CD4-positive, alpha-beta T cell treated with Interleukin-1 beta for 1 hour (primary cell): ENCODE measurements around the gene HOXC4.

Experiments used
- DNase-seq, 2 donors: peaks; one replicate each; pipeline ENCODE4 v3.0.0-alpha.2; 2020 to 2022

HOXC4 gene

DNA sequence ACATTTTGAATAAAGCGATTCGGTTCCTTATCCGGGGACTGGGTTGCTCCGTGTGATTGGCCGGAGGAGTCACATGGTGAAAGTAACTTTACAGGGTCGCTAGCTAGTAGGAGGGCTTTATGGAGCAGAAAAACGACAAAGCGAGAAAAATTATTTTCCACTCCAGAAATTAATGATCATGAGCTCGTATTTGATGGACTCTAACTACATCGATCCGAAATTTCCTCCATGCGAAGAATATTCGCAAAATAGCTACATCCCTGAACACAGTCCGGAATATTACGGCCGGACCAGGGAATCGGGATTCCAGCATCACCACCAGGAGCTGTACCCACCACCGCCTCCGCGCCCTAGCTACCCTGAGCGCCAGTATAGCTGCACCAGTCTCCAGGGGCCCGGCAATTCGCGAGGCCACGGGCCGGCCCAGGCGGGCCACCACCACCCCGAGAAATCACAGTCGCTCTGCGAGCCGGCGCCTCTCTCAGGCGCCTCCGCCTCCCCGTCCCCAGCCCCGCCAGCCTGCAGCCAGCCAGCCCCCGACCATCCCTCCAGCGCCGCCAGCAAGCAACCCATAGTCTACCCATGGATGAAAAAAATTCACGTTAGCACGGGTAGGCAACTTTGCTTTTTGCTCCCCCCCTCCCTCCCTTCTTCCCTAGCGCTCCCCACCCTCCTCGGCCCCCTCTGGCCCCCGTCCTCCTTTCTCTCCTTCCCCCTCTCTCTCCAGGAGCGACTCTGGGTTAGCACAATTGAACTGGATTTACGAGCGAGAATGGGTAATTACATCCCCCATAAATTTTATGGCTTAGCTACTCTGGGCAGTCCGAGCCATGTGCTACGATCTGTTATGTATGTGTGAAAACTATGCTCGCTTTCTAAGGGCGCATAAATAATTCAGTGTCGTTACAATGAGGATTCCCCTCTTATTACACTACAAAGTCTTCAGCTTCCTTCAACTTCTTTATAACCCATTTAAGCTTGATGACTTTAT is at the start of gene HOXC4:
Gene HOXC4, plus strand, starts transcription at position 85 of the 991 bp plus-strand sequence. Its CDS starts 88 bp downstream, at position 173.
- peak; percentile 39 to 46 for DNase-seq

GRCh38 chr12:54004063-54004840 is 49.4 kb upstream of the HOXC4 start:
- no peak for DNase-seq

DNA sequence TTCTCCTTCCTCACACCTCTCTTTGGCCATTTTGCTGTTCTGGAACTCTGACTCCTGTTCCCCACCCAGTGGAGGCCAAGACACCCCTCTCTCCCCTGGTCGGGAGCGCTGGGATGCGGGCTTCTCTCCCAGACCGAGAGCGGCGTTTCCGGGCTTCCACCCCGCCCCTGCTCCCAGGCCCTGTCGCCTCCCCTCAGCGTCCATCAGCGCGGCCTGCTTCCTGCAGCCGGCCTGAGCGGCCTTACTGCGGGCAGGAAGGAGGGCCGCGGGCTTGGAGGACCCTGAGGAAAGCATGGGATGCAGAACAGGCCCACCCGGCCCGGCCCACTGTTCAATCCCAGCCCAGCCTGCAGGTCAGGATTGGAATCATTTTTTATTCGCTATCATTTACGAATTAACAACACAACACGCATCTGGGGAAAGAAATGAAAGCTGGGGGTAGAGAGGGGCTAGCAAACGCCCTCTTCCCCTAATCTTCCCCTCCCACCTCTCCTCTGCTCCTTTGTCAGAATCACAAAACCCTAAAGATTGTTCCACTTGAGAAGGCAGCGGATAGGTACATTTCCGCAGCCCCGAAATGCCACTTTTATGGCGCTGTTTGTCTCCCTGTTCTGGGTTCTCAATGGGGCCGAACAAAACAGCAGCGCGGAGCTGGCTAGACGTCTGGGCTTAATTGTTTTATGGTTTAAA is 48.6 kb upstream of the HOXC4 start:
- no peak for DNase-seq

GRCh38 chr12:54005531-54005852 is 48.1 kb upstream of the HOXC4 start:
- no peak for DNase-seq

DNA sequence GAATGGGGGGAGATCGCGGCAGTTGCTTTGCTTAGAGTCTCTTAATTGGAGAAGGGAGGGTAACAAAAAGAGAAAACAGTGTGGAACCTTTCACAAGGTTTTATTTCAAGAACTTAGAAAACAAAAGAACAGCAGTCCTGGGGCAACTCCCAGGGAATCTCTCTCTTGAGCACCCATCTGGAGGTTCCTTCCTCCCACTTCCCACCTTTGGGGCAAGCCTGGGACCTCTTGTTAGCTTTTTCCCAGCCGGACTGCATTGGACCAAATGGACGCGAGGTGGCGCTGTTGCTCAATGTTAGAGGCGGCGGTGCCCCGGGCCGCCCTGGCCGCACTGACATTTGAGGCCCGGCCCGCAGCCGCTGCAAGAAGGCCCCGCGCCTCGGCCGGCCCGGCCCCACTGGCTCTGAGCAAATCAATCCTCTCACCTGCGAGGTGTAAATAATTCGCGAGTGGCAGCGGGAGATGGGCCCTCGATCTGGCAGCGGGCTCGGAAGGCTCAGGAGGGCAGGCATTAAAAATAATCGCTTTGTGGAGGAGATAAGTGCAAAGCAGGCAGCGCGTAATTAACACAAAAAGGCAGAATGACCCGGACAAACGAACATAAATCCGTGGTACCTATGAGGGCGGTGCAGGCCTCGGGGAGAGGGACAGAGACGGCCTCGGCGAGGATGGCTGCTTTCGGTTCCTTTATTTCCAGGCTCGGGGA is 47.6 kb upstream of the HOXC4 start:
- DNase-seq, result peak; percentile 78 to 85

DNA sequence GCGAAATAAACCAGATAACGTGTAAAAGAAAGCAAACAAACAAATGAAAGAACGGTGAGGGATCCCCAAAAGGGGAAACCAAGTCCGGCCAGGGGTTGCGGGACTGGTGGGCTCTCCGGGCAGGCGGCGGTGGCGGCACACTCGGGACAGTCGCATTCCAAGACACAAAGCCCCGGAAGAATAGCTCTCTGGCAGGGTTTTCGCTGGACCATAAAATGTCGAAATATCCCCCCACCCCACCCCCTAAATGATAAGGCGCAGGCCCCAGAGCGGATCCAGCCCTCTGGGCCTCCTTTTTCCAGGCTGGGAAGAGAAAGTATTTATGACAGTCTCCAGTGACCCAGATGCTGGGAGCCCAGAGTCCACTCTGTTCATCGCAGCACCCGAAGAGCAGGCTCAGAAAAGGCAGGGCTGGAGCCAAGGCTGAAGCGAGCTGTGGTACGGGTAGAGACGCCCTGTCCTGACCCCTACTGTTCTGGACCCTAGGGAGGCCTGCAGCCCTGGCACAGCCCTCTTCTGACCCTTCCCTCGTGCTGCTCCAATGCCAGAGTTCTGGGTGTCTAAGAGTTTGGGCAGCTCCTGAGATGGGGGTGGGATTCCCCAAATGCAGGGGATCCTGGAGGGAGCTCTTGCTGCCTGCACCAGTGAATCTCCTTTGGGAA is 46.9 kb upstream of the HOXC4 start:
- DNase-seq, result no peak

DNA sequence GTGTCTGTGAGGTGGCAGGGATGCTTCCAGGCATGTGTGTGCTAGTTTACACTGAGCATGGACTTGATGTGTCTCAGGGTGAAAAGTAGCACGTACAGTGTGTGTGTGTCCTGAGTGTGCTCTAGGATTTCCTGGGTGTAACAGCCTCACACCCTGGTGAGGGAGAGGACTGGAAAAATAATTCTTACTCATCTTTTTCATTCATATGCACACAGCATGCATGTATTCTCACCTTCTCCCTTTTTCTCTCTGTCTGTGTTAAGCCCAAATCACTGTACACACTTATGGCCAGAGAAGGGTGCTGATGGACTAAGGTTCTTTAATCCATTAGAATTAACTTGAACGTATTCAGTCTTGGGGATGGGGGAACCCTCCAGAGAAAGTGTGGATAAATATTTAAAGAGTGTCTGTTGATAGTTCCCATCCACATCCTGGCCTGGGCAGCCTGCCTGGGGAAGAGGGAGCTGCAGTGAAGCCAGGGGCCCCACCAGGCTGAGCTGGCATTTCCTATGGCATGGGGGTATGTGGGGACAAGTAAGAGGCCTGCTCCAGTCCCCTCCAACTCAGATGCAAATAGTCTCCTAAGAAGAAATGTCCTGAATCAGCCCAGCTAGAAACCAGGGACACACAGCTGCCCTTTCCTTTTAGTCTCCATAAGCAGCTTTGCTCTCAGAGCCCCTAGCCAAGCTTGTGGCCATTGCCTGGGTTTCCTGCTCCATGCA is 45.9 kb upstream of the HOXC4 start:
- no peak for DNase-seq

DNA sequence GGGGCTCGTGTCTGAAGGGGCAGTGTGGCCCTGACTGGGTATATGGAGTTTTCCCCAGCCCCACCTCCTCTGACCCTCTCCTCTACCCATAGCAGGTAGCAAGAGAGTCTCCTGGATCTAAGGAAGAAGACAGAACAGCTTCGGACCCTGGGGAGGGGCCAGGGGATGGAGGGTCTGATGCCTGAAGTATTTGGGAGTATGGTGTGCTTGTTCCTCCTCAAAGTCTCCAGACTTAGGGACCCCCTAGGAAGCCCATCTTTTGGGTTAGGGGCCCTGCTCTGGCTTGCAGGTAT is 45.4 kb upstream of the HOXC4 start:
- DNase-seq, result no peak

DNA sequence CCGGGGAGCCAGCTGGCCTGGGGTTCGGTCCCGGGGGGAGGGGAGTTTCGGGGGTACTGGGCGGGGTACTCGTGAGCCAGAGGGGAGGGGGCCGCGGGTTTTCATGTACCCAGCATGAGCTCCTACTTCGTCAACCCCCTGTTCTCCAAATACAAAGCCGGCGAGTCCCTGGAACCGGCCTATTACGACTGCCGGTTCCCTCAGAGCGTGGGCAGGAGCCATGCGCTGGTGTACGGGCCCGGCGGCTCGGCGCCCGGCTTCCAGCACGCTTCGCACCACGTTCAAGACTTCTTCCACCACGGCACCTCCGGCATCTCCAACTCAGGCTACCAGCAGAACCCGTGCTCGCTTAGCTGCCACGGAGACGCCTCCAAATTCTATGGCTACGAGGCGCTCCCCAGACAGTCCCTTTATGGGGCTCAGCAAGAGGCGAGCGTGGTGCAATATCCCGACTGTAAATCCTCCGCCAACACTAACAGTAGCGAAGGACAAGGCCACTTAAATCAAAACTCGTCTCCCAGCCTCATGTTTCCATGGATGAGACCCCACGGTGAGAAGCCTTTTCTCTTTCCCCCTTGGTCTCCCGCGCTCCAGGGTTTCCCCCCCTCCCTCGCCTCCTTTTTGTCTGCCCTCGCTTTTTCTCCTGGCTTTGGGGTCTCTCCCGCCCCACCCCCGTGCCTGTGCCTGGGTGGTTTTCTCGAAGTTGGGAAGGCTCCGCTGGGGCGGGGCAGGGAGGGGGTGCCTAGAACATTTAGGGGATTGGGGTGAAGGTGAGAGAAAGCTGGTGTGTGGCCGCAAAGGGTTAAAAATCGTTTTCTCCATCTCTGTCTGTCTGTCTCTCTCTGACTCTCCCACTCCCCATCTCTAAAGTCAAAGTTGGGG is 44.2 kb upstream of the HOXC4 start:
- no peak for DNase-seq

DNA sequence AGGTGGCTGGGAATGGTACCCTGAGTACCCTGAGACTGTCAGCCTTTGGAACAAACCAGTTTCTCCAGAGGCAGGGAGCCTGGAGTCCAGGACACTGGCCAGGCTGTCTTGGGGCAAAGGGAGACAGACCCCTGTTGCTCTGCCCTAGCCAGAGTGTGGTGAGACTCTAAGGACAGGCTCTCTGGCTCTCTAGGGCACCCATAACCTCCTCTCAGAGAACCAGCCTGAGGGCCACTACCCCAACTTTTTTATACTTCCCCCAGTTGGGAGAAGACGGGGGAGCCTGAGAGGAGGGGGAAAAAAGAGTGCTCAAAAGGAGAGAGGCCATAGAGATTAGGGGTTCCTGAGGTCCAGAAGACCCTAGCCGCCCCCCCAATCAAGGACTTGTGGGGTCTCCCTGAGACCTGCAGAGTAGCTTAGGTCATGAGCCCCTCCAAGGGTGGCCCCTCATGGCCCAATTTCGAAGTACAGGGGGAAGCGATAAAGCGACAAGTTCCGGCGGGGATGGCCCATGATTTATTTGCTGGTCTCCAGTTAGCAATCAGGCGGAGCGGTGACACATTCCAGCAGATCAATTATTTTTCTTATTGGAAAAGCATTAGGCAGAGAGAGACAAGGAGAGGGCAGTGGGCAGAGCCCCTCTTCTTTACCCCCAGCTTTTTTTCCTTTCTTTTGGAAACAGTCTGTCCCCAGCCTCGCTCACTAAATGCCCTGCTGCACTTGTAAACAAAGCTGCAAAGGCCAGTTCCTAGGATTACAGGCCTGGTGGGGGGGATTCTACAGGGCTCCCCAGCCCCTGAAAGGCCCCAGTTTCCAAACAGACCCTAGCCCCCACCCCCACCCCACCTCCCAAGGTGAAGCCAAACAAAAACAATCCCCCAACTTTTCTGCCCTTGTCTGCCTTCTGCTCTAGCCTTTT is 43.3 kb upstream of the HOXC4 start:
- DNase-seq, result no peak

DNA sequence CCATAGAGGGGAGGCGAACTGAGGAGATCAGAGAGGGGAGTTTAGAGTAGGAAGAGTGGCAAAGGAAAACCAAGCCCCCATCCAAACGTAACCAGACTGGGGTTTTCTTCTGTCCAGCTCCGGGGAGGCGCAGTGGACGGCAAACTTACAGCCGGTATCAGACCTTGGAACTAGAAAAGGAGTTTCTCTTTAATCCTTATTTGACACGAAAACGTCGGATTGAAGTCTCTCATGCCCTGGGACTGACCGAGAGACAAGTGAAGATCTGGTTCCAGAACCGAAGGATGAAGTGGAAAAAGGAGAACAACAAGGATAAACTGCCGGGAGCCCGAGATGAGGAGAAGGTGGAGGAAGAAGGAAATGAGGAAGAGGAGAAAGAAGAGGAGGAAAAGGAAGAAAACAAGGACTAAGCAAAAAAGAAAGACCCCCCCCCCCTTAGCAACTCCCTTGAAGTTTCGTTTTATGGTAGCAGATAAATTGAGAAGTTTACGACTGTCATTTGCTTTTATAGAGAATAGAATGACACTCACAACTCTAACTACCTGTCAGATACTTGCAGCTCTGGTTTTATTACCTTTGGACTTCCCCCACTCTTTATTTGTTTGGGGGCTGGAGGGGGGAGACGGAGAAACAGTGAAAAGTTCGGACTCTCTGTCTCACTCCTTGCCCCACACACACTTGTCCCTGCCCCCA is 42.5 kb upstream of the HOXC4 start:
- no peak for DNase-seq

GRCh38 chr12:54011665-54012532 is 41.7 kb upstream of the HOXC4 start:
- DNase-seq, result no peak

- no peak for DNase-seq
Measured at GRCh38 chr12:54012631-54013409, 40.8 kb upstream of the HOXC4 start.

- DNase-seq, result no peak
Measured at GRCh38 chr12:54014377-54015017, 39.1 kb upstream of the HOXC4 start.

DNA sequence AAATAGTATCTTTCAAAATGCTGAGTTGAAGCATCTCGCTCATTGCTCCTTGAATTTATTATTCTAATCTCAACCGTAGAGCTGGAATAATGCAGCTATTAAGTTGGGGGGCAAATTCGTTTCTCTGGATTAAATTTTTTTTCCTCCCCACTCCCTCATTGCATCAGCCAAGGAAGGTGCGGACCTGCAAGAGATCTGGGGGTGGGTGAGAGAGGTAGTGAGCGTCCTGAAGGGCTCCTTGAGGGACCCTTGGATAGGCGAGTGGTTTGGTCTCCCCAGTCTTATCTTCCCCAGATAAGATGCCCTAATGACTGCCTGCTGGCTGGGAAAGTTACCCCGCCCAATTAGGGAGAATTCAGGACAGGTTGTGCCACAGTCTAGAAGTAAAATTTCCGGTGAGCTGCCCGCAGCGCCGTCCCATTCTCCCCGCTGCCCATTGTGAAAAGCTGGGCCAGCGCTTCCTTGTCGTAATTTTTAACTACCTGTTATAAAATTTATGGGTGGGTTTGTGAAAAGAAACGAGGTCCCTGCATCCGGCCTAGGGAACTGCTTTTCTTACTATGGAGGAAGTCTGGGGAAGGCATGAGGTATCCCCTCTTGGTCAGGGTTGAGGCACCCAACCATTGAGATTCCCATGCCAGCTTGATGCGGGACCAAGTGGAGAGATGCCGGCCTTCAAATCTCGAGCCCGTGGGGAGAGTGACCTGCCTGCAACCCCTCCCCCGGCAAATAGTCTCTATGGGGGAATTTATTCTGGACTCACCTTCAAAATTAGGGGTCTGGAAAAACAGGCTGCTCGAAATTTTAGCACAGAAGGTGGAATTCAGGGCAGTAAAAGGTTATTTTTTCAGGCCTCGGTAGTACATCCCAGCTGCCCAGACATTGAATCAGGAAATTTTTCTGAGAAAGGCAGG is 38.4 kb upstream of the HOXC4 start:
- DNase-seq, result no peak
